IPS-18a (cell line): Measurements from ENCODE around the gene RARA.

Experiments used
- H3K27ac ChIP-seq: one replicate; pipeline ENCODE4 v1.5.1; 2013; ENCODE audit warnings: low read length
- H3K27me3 ChIP-seq: one replicate; pipeline ENCODE4 v1.6.1; 2013; ENCODE audit warnings: mild to moderate bottlenecking, low read length; ENCODE audit not compliant: control insufficient read depth, insufficient read depth
- H3K36me3 ChIP-seq: one replicate; pipeline ENCODE4 v1.6.1; 2013; ENCODE audit warnings: low read depth, low read length; ENCODE audit not compliant: control insufficient read depth
- H3K4me1 ChIP-seq: one replicate; pipeline ENCODE4 v1.6.1; 2013; ENCODE audit warnings: low read depth, low read length; ENCODE audit not compliant: control insufficient read depth
- H3K4me3 ChIP-seq: one replicate; pipeline ENCODE4 v1.5.1; 2013; ENCODE audit warnings: low read length
- H3K9ac ChIP-seq: one replicate; pipeline ENCODE4 v1.6.1; 2013; ENCODE audit warnings: mild to moderate bottlenecking, low read length, moderate library complexity
- H3K9me3 ChIP-seq: one replicate; pipeline ENCODE4 v1.6.1; 2013; ENCODE audit warnings: low read depth, low read length; ENCODE audit not compliant: control insufficient read depth

RARA gene

GRCh38 chr17:40311575-40311974, 2.6 kb downstream of the RARA start:
- Histone ChIP-seq H3K4me1 (peaks cover 31% of the 10 kb centered on the region), H3K9ac (no peak overlapping the region)

GRCh38 chr17:40312131-40312731, 3.3 kb downstream of the RARA start:
- H3K9ac ChIP-seq: no peak overlapping the region
- peaks cover 29% of the 10 kb centered on the region for H3K4me1 ChIP-seq
- peaks cover 18% of the 10 kb centered on the region for H3K27me3 ChIP-seq
- no peaks in the 10 kb centered on the region for H3K36me3 ChIP-seq
- no peak overlapping the region for H3K27ac ChIP-seq
- H3K9me3 ChIP-seq: no peaks in the 10 kb centered on the region
- no peak overlapping the region for H3K4me3 ChIP-seq

More at GRCh38 chr17:40311575-40311974, 2.6 kb downstream of the RARA start:
- H3K27me3 ChIP-seq: peaks cover 12% of the 10 kb centered on the region
- H3K27ac ChIP-seq: no peak overlapping the region
- H3K36me3 ChIP-seq: no peaks in the 10 kb centered on the region
- no peaks in the 10 kb centered on the region for H3K9me3 ChIP-seq
- no peak overlapping the region for H3K4me3 ChIP-seq

- Histone ChIP-seq H3K9ac (no peak overlapping the region), H3K27me3 (peaks cover 24% of the 10 kb centered on the region), H3K27ac (no peak overlapping the region), H3K9me3 (no peaks in the 10 kb centered on the region), H3K4me1 (peaks cover 26% of the 10 kb centered on the region), H3K4me3 (no peak overlapping the region), H3K36me3 (no peaks in the 10 kb centered on the region)
Observed at GRCh38 chr17:40312893-40313667, 4.1 kb downstream of the RARA start.

- Histone ChIP-seq H3K4me1 (peaks cover 20% of the 10 kb centered on the region), H3K9ac (no peak overlapping the region), H3K4me3 (no peak overlapping the region), H3K9me3 (no peaks in the 10 kb centered on the region), H3K27ac (no peak overlapping the region), H3K36me3 (no peaks in the 10 kb centered on the region), H3K27me3 (peaks cover 32% of the 10 kb centered on the region)
Observed at GRCh38 chr17:40313668-40314583, 4.9 kb downstream of the RARA start.

- Histone ChIP-seq H3K9me3 (no peaks in the 10 kb centered on the region), H3K27me3 (peaks cover 39% of the 10 kb centered on the region), H3K9ac (no peak overlapping the region), H3K4me3 (no peak overlapping the region), H3K36me3 (no peaks in the 10 kb centered on the region), H3K4me1 (peaks cover 24% of the 10 kb centered on the region), H3K27ac (no peak overlapping the region)
Observed at GRCh38 chr17:40314584-40314956, 5.6 kb downstream of the RARA start.

- H3K36me3 ChIP-seq: no peaks in the 10 kb centered on the region
- H3K27ac ChIP-seq: no peak overlapping the region
- no peak overlapping the region for H3K4me3 ChIP-seq
- no peak overlapping the region for H3K9ac ChIP-seq
- H3K4me1 ChIP-seq: peaks cover 22% of the 10 kb centered on the region
- peaks cover 45% of the 10 kb centered on the region for H3K27me3 ChIP-seq
- H3K9me3 ChIP-seq: no peaks in the 10 kb centered on the region
Observed at GRCh38 chr17:40315206-40315605, 6.2 kb downstream of the RARA start.

GRCh38 chr17:40315678-40316570, 6.9 kb downstream of the RARA start:
- H3K27ac ChIP-seq: no peak overlapping the region
- no peaks in the 10 kb centered on the region for H3K9me3 ChIP-seq
- H3K4me3 ChIP-seq: peak overlapping the region; percentile 77
- peaks cover 22% of the 10 kb centered on the region for H3K4me1 ChIP-seq
- H3K27me3 ChIP-seq: peaks cover 52% of the 10 kb centered on the region
- H3K36me3 ChIP-seq: no peaks in the 10 kb centered on the region
- H3K9ac ChIP-seq: no peak overlapping the region

GRCh38 chr17:40316571-40317344, 7.8 kb downstream of the RARA start:
- Histone ChIP-seq H3K27me3 (peaks cover 53% of the 10 kb centered on the region), H3K27ac (no peak overlapping the region), H3K9ac (peak overlapping the region; percentile 9), H3K9me3 (no peaks in the 10 kb centered on the region), H3K36me3 (no peaks in the 10 kb centered on the region), H3K4me3 (peak overlapping the region; percentile 77), H3K4me1 (peaks cover 22% of the 10 kb centered on the region)

- Histone ChIP-seq H3K9ac (peak overlapping the region; percentile 9), H3K4me3 (peak overlapping the region; percentile 77), H3K27ac (no peak overlapping the region), H3K36me3 (no peaks in the 10 kb centered on the region), H3K27me3 (peaks cover 53% of the 10 kb centered on the region), H3K4me1 (peaks cover 28% of the 10 kb centered on the region), H3K9me3 (no peaks in the 10 kb centered on the region)
Observed at GRCh38 chr17:40317345-40317873, 8.4 kb downstream of the RARA start.
